Measurements from ENCODE around the gene DDB1. TPM values are rescaled to one million over a fixed set of nuclear protein-coding genes. Genes with fewer than 3 reads are reported as not detected.

DDB1 gene
- total RNA-seq = 200 TPM

GRCh38 chr11:61332797-61333549, at the start of gene DDB1, which contains the start of gene TKFC:
Gene DDB1 (minus strand): TSS chr11:61333105. CDS start chr11:61332968, 137 bp downstream.
Gene TKFC (plus strand): TSS chr11:61333228. CDS start chr11:61334729, 1,501 bp downstream.

GRCh38 chr11:61361741-61362541, 29.0 kb upstream of the DDB1 start, which contains the start of the genes CYB561A3 and TMEM138:
Gene CYB561A3 (minus strand): TSS chr11:61361882. CDS start chr11:61356713, 5,169 bp downstream.
Gene TMEM138 (plus strand): TSS chr11:61362374. CDS start chr11:61364391, 2,017 bp downstream.

GRCh38 chr11:61294717-61295595, 37.9 kb downstream of the DDB1 start, which contains the start of gene VWCE:
Gene VWCE (minus strand): TSS chr11:61295316. CDS start chr11:61295037, 279 bp downstream.

Other genes starting within 250 kb of the DDB1 start
- gene CD5, start 230.6 kb downstream of the DDB1 start, total RNA-seq = not detected
- gene VPS37C, start 171.7 kb downstream of the DDB1 start, total RNA-seq = 6.2 TPM
- not detected for gene PGA3, start 129.6 kb downstream of the DDB1 start, total RNA-seq
- gene PGA4, start 110.8 kb downstream of the DDB1 start, total RNA-seq = 0.23 TPM
- gene PGA5, start 91.9 kb downstream of the DDB1 start, total RNA-seq = not detected
- gene VWCE, start 37.8 kb downstream of the DDB1 start, total RNA-seq = 1.4 TPM
- 12.9 TPM for gene TKFC, start 123 bp upstream of the DDB1 start, total RNA-seq
- 12.7 TPM for gene CYB561A3, start 28.8 kb upstream of the DDB1 start, total RNA-seq
- 26.8 TPM for gene TMEM138, start 29.3 kb upstream of the DDB1 start, total RNA-seq
- gene TMEM216, start 59.5 kb upstream of the DDB1 start, total RNA-seq = 14.8 TPM
- gene CPSF7, start 96.9 kb upstream of the DDB1 start, total RNA-seq = 31.1 TPM
- gene SDHAF2, start 97.0 kb upstream of the DDB1 start, total RNA-seq = 57.7 TPM
- gene LRRC10B, start 175.6 kb upstream of the DDB1 start, total RNA-seq = 6.7 TPM
- 71.5 TPM for gene SYT7, start 248.0 kb upstream of the DDB1 start, total RNA-seq